Measurements from ENCODE around the gene GATA5.

The GATA5 gene

DNA sequence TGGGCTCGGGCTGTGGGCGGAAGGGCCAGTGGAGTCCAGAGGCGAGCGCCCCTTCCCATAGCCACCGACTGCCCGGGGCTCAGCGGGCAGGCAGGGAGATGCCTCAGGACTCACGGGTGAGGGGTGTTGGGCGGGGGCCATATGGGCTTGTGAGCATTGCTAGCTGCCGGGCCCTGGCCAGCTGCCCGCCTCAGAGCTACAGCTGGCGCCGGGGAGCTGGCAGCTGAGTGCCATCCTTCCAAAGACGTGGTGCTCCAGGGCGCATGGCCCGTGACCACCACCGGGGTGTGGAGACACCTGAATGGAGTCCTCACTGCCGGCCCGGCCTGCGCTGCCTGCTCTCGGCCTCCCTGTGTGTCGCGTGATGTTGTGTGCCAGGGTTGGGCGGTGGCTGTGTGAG, 37.9 kb downstream of the GATA5 start:
- H3K9ac ChIP-seq (ENCODE audit: insufficient read length, low read depth) = no peak overlapping the region
- peaks cover 8% of the 10 kb centered on the region for H3K4me1 ChIP-seq (ENCODE audit: insufficient read depth, insufficient read length)
- H3K4me3 ChIP-seq (ENCODE audit: insufficient read length, low read depth) = no peak overlapping the region
- H3K9me3 ChIP-seq (ENCODE audit: insufficient read depth, low read length) = no peaks in the 10 kb centered on the region
- no peaks in the 10 kb centered on the region for H3K36me3 ChIP-seq (ENCODE audit: insufficient read depth, insufficient read length, low read length)
- TF ChIP-seq SUZ12 (IDR thresholded peaks at IDR 0.05; ENCODE audit: extremely low read depth, insufficient read depth, insufficient read length) (no peak), ZNF274 (IDR thresholded peaks at IDR 0.05; ENCODE audit: low read depth, low read length) (no peak), YY1 (IDR thresholded peaks at IDR 0.05; ENCODE audit: insufficient read depth, insufficient read length) (no peak)
- no peak for DNase-seq (ENCODE audit: low read depth, low spot score)
- peaks cover 11% of the 10 kb centered on the region for H3K27me3 ChIP-seq (ENCODE audit: insufficient read depth, insufficient read length)

DNA sequence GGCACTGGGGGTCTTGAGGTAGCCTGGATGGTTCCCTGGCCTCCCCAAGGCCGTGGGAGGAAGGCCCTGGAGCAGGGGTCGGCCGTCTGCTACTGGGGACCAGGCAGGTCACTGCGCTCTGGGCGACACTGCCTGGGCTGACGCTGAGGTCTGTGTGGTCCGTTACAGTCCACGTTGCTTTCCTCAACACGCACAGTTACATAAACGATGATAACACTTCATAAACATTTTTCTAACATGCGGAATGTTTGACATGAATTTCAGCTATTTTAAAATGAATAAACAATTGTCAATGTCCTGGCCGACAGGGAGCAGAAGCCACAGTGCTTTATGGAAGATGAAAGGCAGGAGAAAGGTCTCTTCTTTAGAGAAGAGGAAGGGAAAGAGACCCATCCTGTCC, 38.3 kb downstream of the GATA5 start:
- no peak for TF ChIP-seq YY1 (IDR thresholded peaks at IDR 0.05; ENCODE audit: insufficient read depth, insufficient read length)
- no peak for TF ChIP-seq SUZ12 (IDR thresholded peaks at IDR 0.05; ENCODE audit: extremely low read depth, insufficient read depth, insufficient read length)
- no peak for TF ChIP-seq ZNF274 (IDR thresholded peaks at IDR 0.05; ENCODE audit: low read depth, low read length)
- Histone ChIP-seq H3K36me3 (ENCODE audit: insufficient read depth, insufficient read length, low read length) (no peaks in the 10 kb centered on the region), H3K9me3 (ENCODE audit: insufficient read depth, low read length) (no peaks in the 10 kb centered on the region), H3K9ac (ENCODE audit: insufficient read length, low read depth) (no peak overlapping the region), H3K27me3 (ENCODE audit: insufficient read depth, insufficient read length) (peaks cover 11% of the 10 kb centered on the region), H3K4me1 (ENCODE audit: insufficient read depth, insufficient read length) (peaks cover 8% of the 10 kb centered on the region), H3K4me3 (ENCODE audit: insufficient read length, low read depth) (no peak overlapping the region)
- no peak for DNase-seq (ENCODE audit: low read depth, low spot score)

DNA sequence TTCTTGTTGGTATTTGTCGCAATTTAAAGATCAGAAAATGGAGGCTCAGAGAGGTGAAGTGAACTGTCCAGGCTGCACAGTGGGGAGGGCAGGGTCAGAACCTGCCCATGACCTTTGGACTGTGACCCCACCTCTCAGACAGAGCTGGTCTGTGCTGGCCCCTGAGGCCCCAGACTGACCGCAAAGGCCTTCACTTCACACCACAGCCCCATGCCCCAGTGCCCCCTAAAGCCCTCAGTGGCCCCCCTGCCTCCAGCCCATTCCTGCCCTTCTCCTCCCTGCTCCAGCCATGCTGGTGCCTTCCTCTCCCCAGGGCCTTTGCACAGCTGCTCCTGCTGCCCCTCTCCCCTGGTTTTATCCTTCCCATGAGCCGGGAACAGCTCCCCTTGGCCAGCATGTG, 39.1 kb downstream of the GATA5 start:
- Histone ChIP-seq H3K9ac (ENCODE audit: insufficient read length, low read depth) (no peak overlapping the region), H3K4me1 (ENCODE audit: insufficient read depth, insufficient read length) (peaks cover 5% of the 10 kb centered on the region), H3K36me3 (ENCODE audit: insufficient read depth, insufficient read length, low read length) (no peaks in the 10 kb centered on the region), H3K4me3 (ENCODE audit: insufficient read length, low read depth) (no peak overlapping the region), H3K9me3 (ENCODE audit: insufficient read depth, low read length) (no peaks in the 10 kb centered on the region), H3K27me3 (ENCODE audit: insufficient read depth, insufficient read length) (peaks cover 11% of the 10 kb centered on the region)
- TF ChIP-seq ZNF274 (IDR thresholded peaks at IDR 0.05; ENCODE audit: low read depth, low read length) (no peak), SUZ12 (IDR thresholded peaks at IDR 0.05; ENCODE audit: extremely low read depth, insufficient read depth, insufficient read length) (no peak), YY1 (IDR thresholded peaks at IDR 0.05; ENCODE audit: insufficient read depth, insufficient read length) (no peak)
- no peak for DNase-seq (ENCODE audit: low read depth, low spot score)

DNA sequence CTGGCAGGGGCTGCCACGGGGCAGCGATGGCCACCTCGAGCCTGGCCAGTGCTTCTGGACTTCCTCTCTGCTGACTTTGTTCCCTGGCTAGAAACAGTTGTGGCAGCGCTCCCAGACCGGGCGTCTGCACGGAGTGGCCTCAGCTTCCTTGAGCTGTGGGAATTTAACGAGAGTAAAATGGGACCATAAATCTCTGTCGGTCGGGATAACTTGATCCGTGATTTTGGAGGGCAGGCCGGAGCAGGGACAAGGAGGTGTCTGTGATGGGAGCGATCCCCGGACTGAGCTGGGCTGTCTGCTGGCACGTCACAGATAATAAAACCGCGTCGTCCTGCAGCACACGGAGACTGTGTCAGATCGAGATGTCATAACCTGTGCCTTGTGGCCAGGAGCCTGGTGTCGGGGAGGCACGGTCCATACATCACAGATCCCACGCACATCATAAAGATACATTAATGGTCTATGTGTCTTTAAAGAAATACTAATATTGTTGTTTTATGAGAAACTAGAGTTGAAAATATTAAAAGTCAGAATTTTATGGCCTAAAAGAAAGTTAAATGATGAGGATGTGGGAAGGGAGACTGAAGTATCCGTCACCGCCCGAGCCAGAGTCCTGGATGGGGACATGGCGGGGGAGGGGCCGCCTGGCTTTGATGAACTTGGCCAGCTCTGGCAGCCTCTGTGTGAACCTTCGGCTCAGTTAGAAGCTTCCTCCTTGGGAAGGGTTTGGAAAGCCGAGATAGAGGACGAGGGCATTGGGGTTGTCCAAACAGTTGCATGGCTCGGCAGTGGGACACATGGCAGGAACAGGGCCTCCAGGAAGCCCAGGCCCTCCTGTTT, 41.9 kb downstream of the GATA5 start:
- TF ChIP-seq YY1 (IDR thresholded peaks at IDR 0.05; ENCODE audit: insufficient read depth, insufficient read length) (no peak), SUZ12 (IDR thresholded peaks at IDR 0.05; ENCODE audit: extremely low read depth, insufficient read depth, insufficient read length) (no peak), ZNF274 (IDR thresholded peaks at IDR 0.05; ENCODE audit: low read depth, low read length) (no peak)
- Histone ChIP-seq H3K36me3 (ENCODE audit: insufficient read depth, insufficient read length, low read length) (no peaks in the 10 kb centered on the region), H3K9ac (ENCODE audit: insufficient read length, low read depth) (no peak overlapping the region), H3K4me1 (ENCODE audit: insufficient read depth, insufficient read length) (peaks cover 12% of the 10 kb centered on the region), H3K4me3 (ENCODE audit: insufficient read length, low read depth) (no peak overlapping the region), H3K9me3 (ENCODE audit: insufficient read depth, low read length) (no peaks in the 10 kb centered on the region), H3K27me3 (ENCODE audit: insufficient read depth, insufficient read length) (peaks cover 11% of the 10 kb centered on the region)
- no peak for DNase-seq (ENCODE audit: low read depth, low spot score)

DNA sequence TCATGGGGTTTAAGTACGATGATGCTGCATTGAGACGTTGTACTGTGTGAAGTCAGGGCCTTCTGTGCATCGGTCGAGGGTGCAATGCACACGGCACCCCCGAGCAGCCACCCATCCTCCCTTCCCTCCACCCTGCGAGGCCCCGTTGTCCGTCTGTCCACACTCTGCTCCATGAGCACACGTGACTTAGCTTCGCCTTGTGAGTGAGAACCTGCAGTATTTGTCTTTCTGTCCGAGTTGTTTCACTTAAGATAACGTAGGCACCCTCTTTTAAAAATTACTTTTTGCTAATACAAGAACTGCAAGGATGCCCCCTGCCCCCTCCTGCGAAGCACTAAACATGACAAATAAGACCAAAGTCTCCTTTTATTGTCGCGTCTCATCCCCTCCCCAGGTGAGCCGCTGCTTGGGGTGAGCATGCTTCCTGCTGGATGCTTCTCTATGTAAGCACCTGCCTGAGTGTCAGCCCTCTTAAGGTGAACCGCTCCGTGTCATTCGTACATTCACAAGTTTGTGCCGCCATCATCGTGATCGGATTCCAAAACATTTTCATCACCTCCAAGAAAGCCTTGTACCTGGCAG, 44.8 kb downstream of the GATA5 start:
- H3K4me3 ChIP-seq (ENCODE audit: insufficient read length, low read depth) = no peak overlapping the region
- H3K9me3 ChIP-seq (ENCODE audit: insufficient read depth, low read length) = no peaks in the 10 kb centered on the region
- H3K4me1 ChIP-seq (ENCODE audit: insufficient read depth, insufficient read length) = peaks cover 31% of the 10 kb centered on the region
- no peaks in the 10 kb centered on the region for H3K36me3 ChIP-seq (ENCODE audit: insufficient read depth, insufficient read length, low read length)
- TF ChIP-seq SUZ12 (IDR thresholded peaks at IDR 0.05; ENCODE audit: extremely low read depth, insufficient read depth, insufficient read length) = no peak
- H3K27me3 ChIP-seq (ENCODE audit: insufficient read depth, insufficient read length) = peaks cover 11% of the 10 kb centered on the region
- no peak overlapping the region for H3K9ac ChIP-seq (ENCODE audit: insufficient read length, low read depth)
- DNase-seq (ENCODE audit: low read depth, low spot score) = no peak

DNA sequence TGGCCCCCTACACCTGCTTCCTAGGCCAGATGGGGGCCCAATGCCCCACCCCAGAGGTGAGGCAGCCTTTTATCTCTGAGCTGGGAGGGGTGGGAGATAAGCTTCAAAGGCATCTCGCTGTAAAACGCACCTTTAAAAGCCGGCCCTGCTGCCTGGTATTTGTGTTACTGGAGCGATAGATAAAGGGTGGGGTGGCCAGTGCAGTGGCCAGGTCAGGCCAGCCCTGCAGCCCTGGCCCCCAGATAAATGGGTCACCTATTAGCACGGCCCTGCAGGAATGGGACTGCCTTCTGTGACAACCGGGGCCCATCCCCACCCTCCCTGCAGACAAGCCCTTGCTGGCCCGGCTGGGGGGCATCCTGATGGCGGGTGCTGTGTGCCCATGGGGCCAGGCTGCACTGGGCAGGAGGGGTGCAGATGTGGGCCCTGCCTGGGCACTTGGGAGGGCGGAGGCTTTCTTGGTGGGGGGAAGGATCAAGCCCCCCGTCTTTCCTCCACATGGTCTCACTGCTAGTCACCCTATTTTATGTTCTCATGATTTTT, 45.4 kb downstream of the GATA5 start:
- Histone ChIP-seq H3K4me1 (ENCODE audit: insufficient read depth, insufficient read length) (peaks cover 31% of the 10 kb centered on the region), H3K27me3 (ENCODE audit: insufficient read depth, insufficient read length) (peaks cover 9% of the 10 kb centered on the region), H3K9me3 (ENCODE audit: insufficient read depth, low read length) (no peaks in the 10 kb centered on the region), H3K4me3 (ENCODE audit: insufficient read length, low read depth) (no peak overlapping the region), H3K36me3 (ENCODE audit: insufficient read depth, insufficient read length, low read length) (no peaks in the 10 kb centered on the region), H3K9ac (ENCODE audit: insufficient read length, low read depth) (peak overlapping the region; percentile 18)
- TF ChIP-seq ZNF274 (IDR thresholded peaks at IDR 0.05; ENCODE audit: low read depth, low read length) (no peak), YY1 (IDR thresholded peaks at IDR 0.05; ENCODE audit: insufficient read depth, insufficient read length) (no peak), SUZ12 (IDR thresholded peaks at IDR 0.05; ENCODE audit: extremely low read depth, insufficient read depth, insufficient read length) (no peak)
- no peak for DNase-seq (ENCODE audit: low read depth, low spot score)

All from NT2/D1 (cell line).